Mesothelial cell of epicardium (in vitro differentiated cells): Measurements from ENCODE around the gene NAALADL2. TPM values are rescaled to one million over a fixed set of nuclear protein-coding genes. Genes with fewer than 3 reads are reported as not detected.

Source experiments
- DNase-seq, 2 experiments: peaks; one replicate each; pipeline ENCODE4 v3.0.0; 2021; ENCODE audit warnings: low spot score in 2 of 2; ENCODE audit not compliant: unreplicated experiment in 2 of 2
- H3K27ac Mint-ChIP-seq: 2 replicates; pipeline ENCODE4 v1.8.0; 2021; ENCODE audit warnings: mixed read lengths
- H3K27me3 Mint-ChIP-seq: 2 replicates; pipeline ENCODE4 v1.8.0; 2021; ENCODE audit warnings: low read depth, mixed read lengths
- H3K36me3 Mint-ChIP-seq: 2 replicates; pipeline ENCODE4 v1.8.0; 2021; ENCODE audit warnings: mixed read lengths
- H3K4me1 Mint-ChIP-seq: 2 replicates; pipeline ENCODE4 v1.8.0; 2021; ENCODE audit warnings: mixed read lengths
- H3K4me3 Mint-ChIP-seq: 2 replicates; pipeline ENCODE4 v1.8.0; 2021; ENCODE audit warnings: mild to moderate bottlenecking, moderate library complexity, mixed read lengths
- H3K9me3 Mint-ChIP-seq: 2 replicates; pipeline ENCODE4 v1.8.0; 2021; ENCODE audit warnings: mixed read lengths
- CTCF ChIP-seq: fragments of 200-600 bp; sonication (generic); IDR thresholded peaks from one replicate; pipeline ENCODE4 v1.5.0; 2021; ENCODE audit warnings: antibody characterized with exemption; ENCODE audit not compliant: unreplicated experiment
- total RNA-seq: library from RNA; stranded (reverse); gene quantifications from 3 replicates; pipeline ENCODE4 v1.2.1, GENCODE V29; 2021

Gene NAALADL2
- total RNA-seq, 1 donor from 2014 or later = 27.9 TPM

- no peak for DNase-seq
- Mint-ChIP-seq H3K4me1 (no peaks in the 10 kb centered on the region), H3K36me3 (no peaks in the 10 kb centered on the region), H3K27me3 (no peaks in the 10 kb centered on the region), H3K9me3 (peaks cover 8% of the 10 kb centered on the region), H3K27ac (no peak overlapping the region), H3K4me3 (no peak overlapping the region)
- TF ChIP-seq CTCF = no peak
Observed at GRCh38 chr3:175107995-175108394, 248.9 kb downstream of the NAALADL2 start.

GRCh38 chr3:175108613-175109151 is 249.5 kb downstream of the NAALADL2 start:
- no peaks in the 10 kb centered on the region for H3K36me3 Mint-ChIP-seq
- no peak overlapping the region for H3K27ac Mint-ChIP-seq
- H3K4me1 Mint-ChIP-seq = no peaks in the 10 kb centered on the region
- no peak for DNase-seq
- no peak for TF ChIP-seq CTCF
- H3K9me3 Mint-ChIP-seq = peaks cover 4% of the 10 kb centered on the region
- H3K4me3 Mint-ChIP-seq = no peak overlapping the region
- no peaks in the 10 kb centered on the region for H3K27me3 Mint-ChIP-seq

DNA sequence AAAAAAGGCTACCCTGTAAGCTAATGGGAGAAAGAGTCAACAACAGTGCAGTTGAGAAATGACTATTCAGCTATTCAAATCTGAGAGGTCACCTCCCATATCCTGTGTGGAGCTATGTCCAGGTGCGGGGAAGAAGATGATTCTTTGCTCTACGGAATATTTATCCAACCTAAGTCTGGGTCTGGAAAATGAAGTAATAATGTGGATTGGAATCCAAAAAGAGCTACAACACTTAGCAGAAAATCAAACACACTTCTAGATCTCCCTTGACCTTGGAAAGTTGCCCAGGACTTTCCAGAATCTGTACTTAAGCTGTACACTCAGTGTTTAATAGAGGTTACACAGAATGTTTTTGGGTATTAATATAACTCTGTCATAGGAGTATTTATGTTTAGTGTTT is 251.9 kb downstream of the NAALADL2 start:
- no peak for TF ChIP-seq CTCF
- Mint-ChIP-seq H3K9me3 (no peaks in the 10 kb centered on the region), H3K4me3 (no peak overlapping the region), H3K27ac (no peak overlapping the region), H3K36me3 (peaks cover under 1% of the 10 kb centered on the region), H3K27me3 (no peaks in the 10 kb centered on the region), H3K4me1 (no peaks in the 10 kb centered on the region)
- DNase-seq = no peak

- peaks cover 9% of the 10 kb centered on the region for H3K36me3 Mint-ChIP-seq
- H3K4me3 Mint-ChIP-seq = no peak overlapping the region
- no peaks in the 10 kb centered on the region for H3K27me3 Mint-ChIP-seq
- no peaks in the 10 kb centered on the region for H3K4me1 Mint-ChIP-seq
- peaks cover 9% of the 10 kb centered on the region for H3K9me3 Mint-ChIP-seq
- no peak for TF ChIP-seq CTCF
- H3K27ac Mint-ChIP-seq = no peak overlapping the region
- DNase-seq = no peak
Observed at GRCh38 chr3:175118382-175118941, 259.3 kb downstream of the NAALADL2 start.

GRCh38 chr3:175121225-175121624 is 262.1 kb downstream of the NAALADL2 start:
- Mint-ChIP-seq H3K27ac (no peak overlapping the region), H3K4me1 (no peaks in the 10 kb centered on the region), H3K27me3 (no peaks in the 10 kb centered on the region), H3K9me3 (peaks cover 23% of the 10 kb centered on the region), H3K36me3 (peaks cover 19% of the 10 kb centered on the region), H3K4me3 (no peak overlapping the region)
- no peak for TF ChIP-seq CTCF
- DNase-seq = no peak
